SK-N-SH treated with all-trans-retinoic acid at 6 μM for 48 hours (cell line): ENCODE measurements around the gene UBA3.

Experiments used
- ATAC-seq: fragments of 200-7000 bp; cut with Tn5 transposase; 3 replicates; pipeline ENCODE4 v1.9.1; 2020; ENCODE audit warnings: mild to moderate bottlenecking, moderate library complexity
- ARNTL ChIP-seq: fragments of 450-650 bp; formaldehyde crosslinking; IDR thresholded peaks from 2 replicates; pipeline ENCODE4 v1.5.0; 2020; ENCODE audit warnings: low read depth, mild to moderate bottlenecking, moderate library complexity, borderline replicate concordance
- BACH2 ChIP-seq: fragments of 250-450 bp; sonication (Bioruptor Pico); IDR thresholded peaks from 2 replicates; pipeline ENCODE4 v1.9.0; 2021; ENCODE audit warnings: mild to moderate bottlenecking, borderline replicate concordance
- CSDC2 ChIP-seq: fragments of 250-450 bp; sonication (Bioruptor Pico); IDR thresholded peaks from 2 replicates; pipeline ENCODE4 v1.5.0; 2020; ENCODE audit warnings: mild to moderate bottlenecking, moderate library complexity
- CSRNP3 ChIP-seq: fragments of 250-450 bp; sonication (Bioruptor Pico); IDR thresholded peaks from 2 replicates; pipeline ENCODE4 v1.5.1; 2021; ENCODE audit warnings: mild to moderate bottlenecking, moderate library complexity
- ESRRG ChIP-seq: fragments of 250-450 bp; sonication (Bioruptor Pico); IDR thresholded peaks from 2 replicates; pipeline ENCODE4 v1.6.1; 2021; ENCODE audit warnings: mild to moderate bottlenecking
- GLIS3 ChIP-seq: fragments of 250-450 bp; sonication (Bioruptor Pico); IDR thresholded peaks from 2 replicates; pipeline ENCODE4 v1.5.0; 2020; ENCODE audit warnings: mild to moderate bottlenecking, moderate library complexity
- ISL1 ChIP-seq: fragments of 250-450 bp; sonication (Bioruptor Pico); IDR thresholded peaks from 2 replicates; pipeline ENCODE4 v2.1.2; 2022; ENCODE audit warnings: mild to moderate bottlenecking, moderate library complexity
- OSR1 ChIP-seq: fragments of 250-450 bp; sonication (Bioruptor Pico); IDR thresholded peaks from 2 replicates; pipeline ENCODE4 v1.8.0; 2022; ENCODE audit warnings: moderate library complexity, mild to moderate bottlenecking, inconsistent platforms
- PATZ1 ChIP-seq: fragments of 250-450 bp; sonication (Bioruptor Pico); IDR thresholded peaks from 2 replicates; pipeline ENCODE4 v1.8.0; 2020; ENCODE audit warnings: mild to moderate bottlenecking, moderate library complexity, borderline replicate concordance
- PPARA ChIP-seq: fragments of 250-450 bp; sonication (Bioruptor Pico); IDR thresholded peaks from 2 replicates; pipeline ENCODE4 v1.5.0; 2020; ENCODE audit warnings: mild to moderate bottlenecking, borderline replicate concordance
- RARB ChIP-seq: fragments of 250-450 bp; sonication (Bioruptor Pico); IDR thresholded peaks from 2 replicates; pipeline ENCODE4 v1.8.0; 2021; ENCODE audit warnings: mild to moderate bottlenecking, moderate library complexity
- SNAI2 ChIP-seq: fragments of 250-450 bp; sonication (Bioruptor Pico); IDR thresholded peaks from 2 replicates; pipeline ENCODE4 v1.5.0; 2020; ENCODE audit warnings: mild to moderate bottlenecking, moderate library complexity
- TCF4 ChIP-seq: fragments of 250-450 bp; sonication (Bioruptor Pico); IDR thresholded peaks from 2 replicates; pipeline ENCODE4 v1.8.0; 2021; ENCODE audit warnings: mild to moderate bottlenecking, moderate library complexity, borderline replicate concordance
- TOX ChIP-seq: fragments of 250-450 bp; sonication (Bioruptor Pico); IDR thresholded peaks from 2 replicates; pipeline ENCODE4 v1.8.0; 2021; ENCODE audit warnings: mild to moderate bottlenecking, moderate library complexity, borderline replicate concordance
- ZC3H10 ChIP-seq: fragments of 250-450 bp; sonication (Bioruptor Pico); IDR thresholded peaks from 2 replicates; pipeline ENCODE4 v1.5.1; 2021; ENCODE audit warnings: mild to moderate bottlenecking, moderate library complexity
- ZFP3 ChIP-seq: fragments of 250-450 bp; sonication (Bioruptor Pico); IDR thresholded peaks from 2 replicates; pipeline ENCODE4 v1.5.0; 2020; ENCODE audit warnings: mild to moderate bottlenecking, moderate library complexity
- ZFP30 ChIP-seq: fragments of 450-650 bp; formaldehyde crosslinking; IDR thresholded peaks from 2 replicates; pipeline ENCODE4 v1.5.0; 2022; ENCODE audit warnings: mild to moderate bottlenecking, moderate library complexity
- ZNF565 ChIP-seq: fragments of 450-650 bp; formaldehyde crosslinking; conservative IDR thresholded peaks from 2 replicates; pipeline ENCODE4 v1.5.0; 2020; ENCODE audit warnings: low read depth, mild to moderate bottlenecking, moderate library complexity
- ZNF70 ChIP-seq: fragments of 450-650 bp; formaldehyde crosslinking; IDR thresholded peaks from 2 replicates; pipeline ENCODE4 v1.5.0; 2020; ENCODE audit warnings: mild to moderate bottlenecking, moderate library complexity
- ZNF8 ChIP-seq: fragments of 450-650 bp; formaldehyde crosslinking; IDR thresholded peaks from 2 replicates; pipeline ENCODE4 v1.5.0; 2020; ENCODE audit warnings: mild to moderate bottlenecking, moderate library complexity
- TF ChIP-seq, protein P1 (sequence below): fragments of 250-450 bp; sonication (Bioruptor Pico); IDR thresholded peaks from 2 replicates; pipeline ENCODE4 v1.5.1; 2020; ENCODE audit warnings: low read depth, mild to moderate bottlenecking, moderate library complexity
- TF ChIP-seq, protein P2 (sequence below): fragments of 250-450 bp; sonication (Bioruptor Pico); IDR thresholded peaks from 2 replicates; pipeline ENCODE4 v1.8.0; 2021; ENCODE audit warnings: low read depth, mild to moderate bottlenecking, moderate library complexity, borderline replicate concordance
- TF ChIP-seq, protein P3 (sequence below): fragments of 250-450 bp; sonication (Bioruptor Pico); IDR thresholded peaks from 2 replicates; pipeline ENCODE4 v1.5.0; 2020; ENCODE audit warnings: mild to moderate bottlenecking, moderate library complexity

The UBA3 gene

DNA sequence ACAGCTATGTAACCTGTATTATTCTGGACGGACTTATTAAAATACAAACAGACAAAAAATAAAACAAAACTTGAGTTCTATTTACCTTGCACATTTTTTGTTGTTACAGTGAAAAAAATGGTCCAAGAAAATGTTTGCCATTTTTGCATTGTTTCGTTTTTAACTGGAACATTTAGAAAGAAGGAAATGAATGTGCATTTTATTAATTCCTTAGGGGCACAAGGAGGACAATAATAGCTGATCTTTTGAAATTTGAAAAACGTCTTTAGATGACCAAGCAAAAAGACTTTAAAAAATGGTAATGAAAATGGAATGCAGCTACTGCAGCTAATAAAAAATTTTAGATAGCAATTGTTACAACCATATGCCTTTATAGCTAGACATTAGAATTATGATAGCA is 25.2 kb upstream of the UBA3 start:
- no peak for ATAC-seq
- TF ChIP-seq ZNF8 (CRISPR knock-in tag), result no peak
- no peak for TF ChIP-seq RARB (CRISPR knock-in tag)
- TF ChIP-seq TCF4 (CRISPR knock-in tag), result no peak
- TF ChIP-seq ARNTL (CRISPR knock-in tag), result no peak
- no peak for TF ChIP-seq ZFP30 (CRISPR knock-in tag)
- no peak for TF ChIP-seq SNAI2 (CRISPR knock-in tag)

GRCh38 chr3:69104586-69104985 is 24.4 kb upstream of the UBA3 start:
- no peak for TF ChIP-seq CSDC2 (CRISPR knock-in tag)
- TF ChIP-seq OSR1 (CRISPR knock-in tag), result no peak
- no peak for TF ChIP-seq ISL1
- no peak for TF ChIP-seq RARB (CRISPR knock-in tag)
- TF ChIP-seq PATZ1, result no peak
- TF ChIP-seq PPARA (CRISPR knock-in tag), result no peak
- TF ChIP-seq BACH2 (CRISPR knock-in tag), result no peak
- TF ChIP-seq, protein P1, sequence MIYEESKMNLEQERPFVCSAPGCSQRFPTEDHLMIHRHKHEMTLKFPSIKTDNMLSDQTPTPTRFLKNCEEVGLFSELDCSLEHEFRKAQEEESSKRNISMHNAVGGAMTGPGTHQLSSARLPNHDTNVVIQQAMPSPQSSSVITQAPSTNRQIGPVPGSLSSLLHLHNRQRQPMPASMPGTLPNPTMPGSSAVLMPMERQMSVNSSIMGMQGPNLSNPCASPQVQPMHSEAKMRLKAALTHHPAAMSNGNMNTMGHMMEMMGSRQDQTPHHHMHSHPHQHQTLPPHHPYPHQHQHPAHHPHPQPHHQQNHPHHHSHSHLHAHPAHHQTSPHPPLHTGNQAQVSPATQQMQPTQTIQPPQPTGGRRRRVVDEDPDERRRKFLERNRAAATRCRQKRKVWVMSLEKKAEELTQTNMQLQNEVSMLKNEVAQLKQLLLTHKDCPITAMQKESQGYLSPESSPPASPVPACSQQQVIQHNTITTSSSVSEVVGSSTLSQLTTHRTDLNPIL, result no peak
- no peak for TF ChIP-seq ESRRG (CRISPR knock-in tag)
- TF ChIP-seq SNAI2 (CRISPR knock-in tag), result no peak
- TF ChIP-seq GLIS3 (CRISPR knock-in tag), result no peak
- no peak for TF ChIP-seq ZNF8 (CRISPR knock-in tag)
- TF ChIP-seq, protein P2, sequence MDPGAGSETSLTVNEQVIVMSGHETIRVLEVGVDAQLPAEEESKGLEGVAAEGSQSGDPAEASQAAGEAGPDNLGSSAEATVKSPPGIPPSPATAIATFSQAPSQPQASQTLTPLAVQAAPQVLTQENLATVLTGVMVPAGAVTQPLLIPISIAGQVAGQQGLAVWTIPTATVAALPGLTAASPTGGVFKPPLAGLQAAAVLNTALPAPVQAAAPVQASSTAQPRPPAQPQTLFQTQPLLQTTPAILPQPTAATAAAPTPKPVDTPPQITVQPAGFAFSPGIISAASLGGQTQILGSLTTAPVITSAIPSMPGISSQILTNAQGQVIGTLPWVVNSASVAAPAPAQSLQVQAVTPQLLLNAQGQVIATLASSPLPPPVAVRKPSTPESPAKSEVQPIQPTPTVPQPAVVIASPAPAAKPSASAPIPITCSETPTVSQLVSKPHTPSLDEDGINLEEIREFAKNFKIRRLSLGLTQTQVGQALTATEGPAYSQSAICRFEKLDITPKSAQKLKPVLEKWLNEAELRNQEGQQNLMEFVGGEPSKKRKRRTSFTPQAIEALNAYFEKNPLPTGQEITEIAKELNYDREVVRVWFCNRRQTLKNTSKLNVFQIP (CRISPR knock-in tag), result no peak
- no peak for TF ChIP-seq CSRNP3
- TF ChIP-seq ZFP30 (CRISPR knock-in tag), result no peak
- TF ChIP-seq ZNF70 (CRISPR knock-in tag), result no peak
- TF ChIP-seq TCF4 (CRISPR knock-in tag), result no peak
- no peak for TF ChIP-seq ZNF565 (CRISPR knock-in tag)
- TF ChIP-seq ZFP3 (CRISPR knock-in tag), result no peak
- TF ChIP-seq ZC3H10 (CRISPR knock-in tag), result no peak
- ATAC-seq, result no peak

GRCh38 chr3:69103123-69103522 is 23.0 kb upstream of the UBA3 start:
- no peak for ATAC-seq
- TF ChIP-seq GLIS3 (CRISPR knock-in tag), result no peak
- no peak for TF ChIP-seq PPARA (CRISPR knock-in tag)
- no peak for TF ChIP-seq ESRRG (CRISPR knock-in tag)
- TF ChIP-seq ISL1, result no peak
- TF ChIP-seq ZNF70 (CRISPR knock-in tag), result no peak
- TF ChIP-seq SNAI2 (CRISPR knock-in tag), result no peak
- TF ChIP-seq TOX (CRISPR knock-in tag), result no peak

DNA sequence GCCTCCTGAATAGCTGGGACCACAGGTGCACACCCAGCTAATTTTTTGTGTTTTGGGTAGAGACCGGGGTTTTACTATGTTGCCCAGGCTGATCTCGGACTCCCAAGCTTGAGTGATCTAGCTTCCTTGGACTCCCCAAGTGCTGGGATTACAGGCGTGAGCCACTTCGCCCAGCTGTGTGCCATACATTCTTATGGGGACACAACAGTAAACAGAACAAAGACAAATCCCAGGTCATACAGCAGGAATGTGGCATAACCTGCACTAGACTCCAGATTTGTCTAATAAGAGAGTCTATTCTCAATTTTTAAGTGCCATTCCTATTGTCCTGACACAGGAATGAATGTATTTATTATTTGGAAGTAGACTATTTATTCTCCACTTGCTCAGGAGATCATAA is 22.2 kb upstream of the UBA3 start:
- TF ChIP-seq ISL1 (no peak), ZC3H10 (CRISPR knock-in tag) (no peak), OSR1 (CRISPR knock-in tag) (no peak), RARB (CRISPR knock-in tag) (no peak)
- ATAC-seq, result no peak

DNA sequence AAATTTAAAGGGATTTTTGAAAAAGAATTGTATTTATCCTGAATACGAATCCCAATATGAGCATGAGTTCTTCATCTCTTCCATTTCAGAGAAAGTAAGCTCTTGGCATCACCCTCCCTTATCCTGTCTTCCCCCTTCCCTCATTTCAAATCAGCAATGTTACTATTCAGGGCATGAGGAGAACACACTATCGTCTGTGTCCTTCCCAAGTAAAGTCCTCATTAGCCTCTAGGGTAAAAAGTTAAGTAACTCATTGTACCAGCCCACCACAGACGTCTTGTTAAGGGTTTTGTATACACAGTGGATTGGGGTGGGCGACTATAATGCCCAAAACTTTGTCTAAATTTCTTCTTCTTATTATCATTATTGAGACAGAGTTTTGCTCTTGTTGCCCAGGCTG is 19.4 kb upstream of the UBA3 start:
- no peak for ATAC-seq
- TF ChIP-seq ZNF565 (CRISPR knock-in tag) (no peak), TOX (CRISPR knock-in tag) (no peak), TCF4 (CRISPR knock-in tag) (no peak), BACH2 (CRISPR knock-in tag) (no peak), OSR1 (CRISPR knock-in tag) (no peak), ARNTL (CRISPR knock-in tag) (no peak), PPARA (CRISPR knock-in tag) (no peak), ZNF70 (CRISPR knock-in tag) (no peak), ZFP3 (CRISPR knock-in tag) (no peak), ISL1 (no peak)
- TF ChIP-seq, protein P3, sequence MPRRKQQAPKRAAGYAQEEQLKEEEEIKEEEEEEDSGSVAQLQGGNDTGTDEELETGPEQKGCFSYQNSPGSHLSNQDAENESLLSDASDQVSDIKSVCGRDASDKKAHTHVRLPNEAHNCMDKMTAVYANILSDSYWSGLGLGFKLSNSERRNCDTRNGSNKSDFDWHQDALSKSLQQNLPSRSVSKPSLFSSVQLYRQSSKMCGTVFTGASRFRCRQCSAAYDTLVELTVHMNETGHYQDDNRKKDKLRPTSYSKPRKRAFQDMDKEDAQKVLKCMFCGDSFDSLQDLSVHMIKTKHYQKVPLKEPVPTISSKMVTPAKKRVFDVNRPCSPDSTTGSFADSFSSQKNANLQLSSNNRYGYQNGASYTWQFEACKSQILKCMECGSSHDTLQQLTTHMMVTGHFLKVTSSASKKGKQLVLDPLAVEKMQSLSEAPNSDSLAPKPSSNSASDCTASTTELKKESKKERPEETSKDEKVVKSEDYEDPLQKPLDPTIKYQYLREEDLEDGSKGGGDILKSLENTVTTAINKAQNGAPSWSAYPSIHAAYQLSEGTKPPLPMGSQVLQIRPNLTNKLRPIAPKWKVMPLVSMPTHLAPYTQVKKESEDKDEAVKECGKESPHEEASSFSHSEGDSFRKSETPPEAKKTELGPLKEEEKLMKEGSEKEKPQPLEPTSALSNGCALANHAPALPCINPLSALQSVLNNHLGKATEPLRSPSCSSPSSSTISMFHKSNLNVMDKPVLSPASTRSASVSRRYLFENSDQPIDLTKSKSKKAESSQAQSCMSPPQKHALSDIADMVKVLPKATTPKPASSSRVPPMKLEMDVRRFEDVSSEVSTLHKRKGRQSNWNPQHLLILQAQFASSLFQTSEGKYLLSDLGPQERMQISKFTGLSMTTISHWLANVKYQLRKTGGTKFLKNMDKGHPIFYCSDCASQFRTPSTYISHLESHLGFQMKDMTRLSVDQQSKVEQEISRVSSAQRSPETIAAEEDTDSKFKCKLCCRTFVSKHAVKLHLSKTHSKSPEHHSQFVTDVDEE, result no peak
